ENCODE measurements around the gene NBL1.
A peak's percentile ranks its signal among the peaks of the same experiment; 100 is the strongest.

DNA sequence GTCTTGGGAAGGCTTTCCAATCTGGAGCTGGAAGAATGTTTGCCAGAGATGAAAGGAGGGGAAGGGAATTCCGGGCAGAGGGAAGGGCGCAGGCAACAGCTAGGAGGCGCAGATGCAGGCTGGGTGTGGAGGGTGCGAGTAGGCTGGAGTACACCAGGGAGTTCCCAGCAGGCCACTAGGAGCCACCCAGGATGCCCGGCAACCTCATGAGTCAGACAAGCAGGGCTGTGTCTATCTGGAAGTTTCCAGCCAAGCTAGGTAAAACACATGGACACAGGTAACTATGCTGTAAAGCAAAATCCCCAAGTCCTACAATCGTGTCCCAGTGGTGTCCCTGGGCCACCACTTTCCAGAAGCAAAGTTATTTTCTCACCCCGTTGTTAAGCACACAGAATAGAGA lies 990 bp upstream of the NBL1 start:
- TF ChIP-seq, protein P1, sequence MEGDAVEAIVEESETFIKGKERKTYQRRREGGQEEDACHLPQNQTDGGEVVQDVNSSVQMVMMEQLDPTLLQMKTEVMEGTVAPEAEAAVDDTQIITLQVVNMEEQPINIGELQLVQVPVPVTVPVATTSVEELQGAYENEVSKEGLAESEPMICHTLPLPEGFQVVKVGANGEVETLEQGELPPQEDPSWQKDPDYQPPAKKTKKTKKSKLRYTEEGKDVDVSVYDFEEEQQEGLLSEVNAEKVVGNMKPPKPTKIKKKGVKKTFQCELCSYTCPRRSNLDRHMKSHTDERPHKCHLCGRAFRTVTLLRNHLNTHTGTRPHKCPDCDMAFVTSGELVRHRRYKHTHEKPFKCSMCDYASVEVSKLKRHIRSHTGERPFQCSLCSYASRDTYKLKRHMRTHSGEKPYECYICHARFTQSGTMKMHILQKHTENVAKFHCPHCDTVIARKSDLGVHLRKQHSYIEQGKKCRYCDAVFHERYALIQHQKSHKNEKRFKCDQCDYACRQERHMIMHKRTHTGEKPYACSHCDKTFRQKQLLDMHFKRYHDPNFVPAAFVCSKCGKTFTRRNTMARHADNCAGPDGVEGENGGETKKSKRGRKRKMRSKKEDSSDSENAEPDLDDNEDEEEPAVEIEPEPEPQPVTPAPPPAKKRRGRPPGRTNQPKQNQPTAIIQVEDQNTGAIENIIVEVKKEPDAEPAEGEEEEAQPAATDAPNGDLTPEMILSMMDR (IDR thresholded peaks at IDR 0.05), result peak in 2 of 4 experiments; percentile 36 to 46
- TF ChIP-seq POLR2AphosphoS5 (IDR thresholded peaks at IDR 0.05), result no peak
